ENCODE data around the gene SLC35E4.

The SLC35E4 gene

GRCh38 chr22:30601464-30601863, 34.1 kb upstream of the SLC35E4 start:
- Histone ChIP-seq H3K27me3 (ENCODE audit: insufficient read depth, low read depth) (no peaks in the 10 kb centered on the region), H3K9ac (no peak overlapping the region), H3K4me1 (ENCODE audit: low read depth, poor library complexity, severe bottlenecking) (peaks cover 32% of the 10 kb centered on the region), H4K20me1 (ENCODE audit: insufficient read depth) (no peaks in the 10 kb centered on the region), H3K79me2 (ENCODE audit: insufficient read depth, low read depth) (no peaks in the 10 kb centered on the region), H2AFZ (ENCODE audit: low read depth) (no peak overlapping the region), H3K4me2 (no peak overlapping the region), H3K27ac (no peak overlapping the region), H3K4me3 (IDR thresholded peaks at IDR 0.05; ENCODE audit: insufficient read depth, low read depth, low read length) (no peak overlapping the region), H3K36me3 (ENCODE audit: insufficient read depth) (no peaks in the 10 kb centered on the region)
- no peak for TF ChIP-seq CTCF (conservative IDR thresholded peaks at IDR 0.05; ENCODE audit: low read depth, low read length)

GRCh38 chr22:30602049-30602448, 33.5 kb upstream of the SLC35E4 start:
- H4K20me1 ChIP-seq (ENCODE audit: insufficient read depth) = no peaks in the 10 kb centered on the region
- H3K79me2 ChIP-seq (ENCODE audit: insufficient read depth, low read depth) = no peaks in the 10 kb centered on the region
- H3K36me3 ChIP-seq (ENCODE audit: insufficient read depth) = no peaks in the 10 kb centered on the region
- TF ChIP-seq CTCF (conservative IDR thresholded peaks at IDR 0.05; ENCODE audit: low read depth, low read length) = peak; percentile 36
- no peak overlapping the region for H2AFZ ChIP-seq (ENCODE audit: low read depth)
- H3K27me3 ChIP-seq (ENCODE audit: insufficient read depth, low read depth) = no peaks in the 10 kb centered on the region
- no peak overlapping the region for H3K9ac ChIP-seq
- H3K27ac ChIP-seq = no peak overlapping the region
- peaks cover 32% of the 10 kb centered on the region for H3K4me1 ChIP-seq (ENCODE audit: low read depth, poor library complexity, severe bottlenecking)
- H3K4me2 ChIP-seq = no peak overlapping the region
- no peak overlapping the region for H3K4me3 ChIP-seq (IDR thresholded peaks at IDR 0.05; ENCODE audit: insufficient read depth, low read depth, low read length)

- Histone ChIP-seq H3K4me1 (ENCODE audit: low read depth, poor library complexity, severe bottlenecking) (peaks cover 50% of the 10 kb centered on the region), H3K79me2 (ENCODE audit: insufficient read depth, low read depth) (peaks cover 5% of the 10 kb centered on the region; the same call in 1 of the 2 replicates), H3K36me3 (ENCODE audit: insufficient read depth) (no peaks in the 10 kb centered on the region), H3K4me3 (IDR thresholded peaks at IDR 0.05; ENCODE audit: insufficient read depth, low read depth, low read length) (no peak overlapping the region), H2AFZ (ENCODE audit: low read depth) (no peak overlapping the region), H3K4me2 (no peak overlapping the region), H3K27me3 (ENCODE audit: insufficient read depth, low read depth) (no peaks in the 10 kb centered on the region), H3K9ac (no peak overlapping the region), H4K20me1 (ENCODE audit: insufficient read depth) (no peaks in the 10 kb centered on the region), H3K27ac (no peak overlapping the region)
- TF ChIP-seq CTCF (conservative IDR thresholded peaks at IDR 0.05; ENCODE audit: low read depth, low read length) = no peak
Measured at GRCh38 chr22:30603801-30604200, 31.8 kb upstream of the SLC35E4 start.

GRCh38 chr22:30604723-30605122, 30.9 kb upstream of the SLC35E4 start:
- H3K79me2 ChIP-seq (ENCODE audit: insufficient read depth, low read depth) = peaks cover 5% of the 10 kb centered on the region; the same call in 1 of the 2 replicates
- peak overlapping the region; percentile 81 for H3K4me2 ChIP-seq
- no peaks in the 10 kb centered on the region for H3K36me3 ChIP-seq (ENCODE audit: insufficient read depth)
- no peak for TF ChIP-seq CTCF (conservative IDR thresholded peaks at IDR 0.05; ENCODE audit: low read depth, low read length)
- no peak overlapping the region for H3K4me3 ChIP-seq (IDR thresholded peaks at IDR 0.05; ENCODE audit: insufficient read depth, low read depth, low read length)
- no peaks in the 10 kb centered on the region for H3K27me3 ChIP-seq (ENCODE audit: insufficient read depth, low read depth)
- 0 out of 2 replicates have a peak overlapping the region, but pooled peaks have one; percentile 83 for H3K27ac ChIP-seq
- H3K4me1 ChIP-seq (ENCODE audit: low read depth, poor library complexity, severe bottlenecking) = peaks cover 59% of the 10 kb centered on the region
- no peaks in the 10 kb centered on the region for H4K20me1 ChIP-seq (ENCODE audit: insufficient read depth)
- H2AFZ ChIP-seq (ENCODE audit: low read depth) = peak overlapping the region; percentile 31; the same call in 1 of the 2 replicates
- H3K9ac ChIP-seq = no peak overlapping the region
